NCI-H187 (cell line): ENCODE data around the gene TXLNB.

Experiments used
- DNase-seq, 2 experiments: peaks; one replicate each; lab custom pipeline; 2025; lab: John Stamatoyannopoulos, UW

Gene TXLNB

DNA sequence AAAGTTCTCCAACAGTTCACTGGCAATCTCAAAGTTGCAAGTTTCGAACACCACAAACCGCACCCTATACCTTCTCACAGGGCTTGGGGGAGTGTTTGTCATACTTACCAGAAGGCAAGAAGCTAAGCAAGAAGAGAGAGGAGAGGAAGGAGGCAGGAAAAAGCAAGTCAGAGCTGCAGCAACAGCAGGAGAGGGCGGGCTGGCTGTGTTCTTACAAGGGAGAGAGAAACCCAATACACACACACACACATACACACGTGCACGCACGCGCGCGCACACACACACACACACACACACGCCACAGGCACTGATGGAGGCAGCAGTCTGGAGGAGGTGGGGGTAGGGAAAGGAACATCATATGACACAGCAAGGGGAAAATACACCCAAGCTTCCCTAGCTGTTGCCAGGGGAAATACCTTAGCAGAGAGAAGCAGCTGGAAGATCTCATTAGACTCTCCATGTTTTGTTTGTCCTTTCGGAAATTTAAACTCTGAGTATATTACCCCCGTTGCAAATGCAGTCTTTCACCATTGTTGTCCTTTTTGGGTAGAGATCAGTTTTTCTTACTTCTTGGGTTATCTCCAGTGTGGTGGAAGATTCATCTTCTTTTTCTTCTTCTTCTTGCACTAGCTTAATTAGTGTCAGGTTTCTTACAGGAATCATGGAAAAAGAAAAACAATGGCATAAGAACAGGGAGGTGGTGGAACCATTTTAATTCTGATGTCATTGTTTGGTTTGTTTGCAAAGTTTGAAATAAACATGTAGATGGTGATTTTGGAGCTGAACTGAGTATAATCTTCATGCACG is at the start of gene TXLNB:
Gene TXLNB (minus strand): TSS at position 186 of the 807 bp plus-strand sequence. CDS start 3,099 bp downstream, outside the sequence.
- no peak for DNase-seq

DNA sequence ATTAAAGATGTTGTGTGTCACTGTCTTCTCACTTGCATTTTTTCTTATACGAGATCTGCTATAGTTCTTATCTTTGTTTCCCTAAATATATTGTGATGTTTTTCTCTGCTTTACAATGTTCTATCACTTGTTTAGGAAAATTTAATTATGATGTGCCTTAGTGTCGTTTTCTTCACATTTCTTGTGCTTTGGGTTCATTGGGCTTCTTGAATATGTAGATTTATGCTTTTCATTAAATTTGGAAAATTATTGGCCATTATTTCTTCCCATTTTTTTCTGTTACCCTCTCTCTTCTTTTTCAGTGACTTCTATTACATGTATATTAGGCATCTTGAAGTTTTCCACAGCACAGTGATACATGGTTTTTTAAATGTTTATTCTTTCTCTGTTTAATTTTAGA is 49.3 kb upstream of the TXLNB start:
- DNase-seq: no peak

DNA sequence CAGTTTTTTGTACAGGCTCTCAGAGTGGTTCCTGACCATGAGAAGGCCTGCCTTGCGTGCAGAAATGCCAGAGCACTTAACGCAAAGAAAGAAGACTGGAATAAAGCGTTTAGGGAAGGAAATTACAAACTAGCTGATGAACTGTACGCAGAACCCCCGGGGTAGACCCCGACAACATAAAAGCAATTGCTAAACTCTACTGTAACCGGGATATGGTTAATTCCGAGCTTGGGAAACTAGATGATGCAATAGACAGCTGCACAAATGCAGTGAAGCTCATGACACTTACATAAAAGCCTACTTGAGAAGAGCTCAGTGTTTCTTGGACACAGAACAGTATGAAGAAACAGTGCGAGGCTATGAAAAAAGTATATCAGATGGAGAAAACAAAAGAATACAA is 47.0 kb upstream of the TXLNB start:
- DNase-seq: no peak

DNA sequence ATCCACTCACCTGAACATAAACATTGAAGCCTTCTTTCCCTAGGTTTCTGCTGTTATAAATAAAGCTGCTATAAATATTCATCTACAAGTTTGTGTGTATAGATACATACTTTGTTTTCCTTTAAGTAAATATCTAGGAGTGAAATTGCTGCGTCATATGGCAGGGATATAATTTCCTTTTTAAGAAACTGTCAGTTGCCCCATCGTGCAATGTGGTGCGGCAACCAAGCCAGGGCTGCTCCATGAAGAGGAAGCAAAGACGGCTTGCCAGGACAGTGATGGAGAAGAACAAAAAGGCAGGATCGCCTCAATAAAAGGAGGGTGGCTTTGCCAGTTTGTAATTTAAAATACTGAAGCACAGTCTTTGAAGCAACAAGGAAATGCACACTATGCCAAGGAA is 46.0 kb upstream of the TXLNB start:
- no peak for DNase-seq

DNA sequence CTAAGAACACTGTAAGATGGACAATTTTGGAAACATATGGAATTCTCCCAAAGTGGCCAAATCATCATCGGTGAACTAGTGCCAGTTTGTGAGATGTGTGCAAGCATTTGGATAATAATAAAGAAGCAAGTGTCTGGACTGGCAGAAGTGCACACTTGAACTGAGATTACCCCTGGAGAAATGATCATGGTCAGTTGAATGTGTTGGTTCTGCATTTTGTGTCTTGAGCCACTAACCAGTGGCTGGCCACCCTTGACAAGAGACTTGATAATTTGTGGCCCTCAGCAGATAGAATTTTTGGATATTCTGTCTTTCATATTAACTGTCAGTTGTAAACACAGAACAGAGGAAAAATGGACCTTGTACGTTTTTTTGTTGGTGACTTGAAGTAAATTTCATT is 45.2 kb upstream of the TXLNB start:
- DNase-seq: no peak

DNA sequence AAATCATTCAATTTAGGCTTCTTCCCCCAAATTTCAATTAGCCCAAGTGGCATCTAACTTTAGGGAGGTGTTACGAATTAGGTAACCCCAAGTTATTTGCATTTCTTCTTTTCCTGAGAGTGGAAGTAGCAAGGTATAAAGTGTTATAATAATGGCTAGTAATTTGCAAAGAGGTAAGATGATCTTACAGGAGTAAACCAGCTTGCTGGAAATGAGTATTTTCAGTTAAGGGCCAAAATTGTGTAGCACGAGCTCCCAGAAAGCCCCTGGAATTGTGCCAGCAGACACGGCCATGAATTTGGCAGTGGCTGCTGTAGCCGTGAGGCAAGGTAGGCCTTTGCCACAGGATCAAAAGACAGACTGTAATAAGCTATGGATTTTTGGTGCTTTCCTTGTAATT is 44.7 kb upstream of the TXLNB start:
- DNase-seq: no peak

DNA sequence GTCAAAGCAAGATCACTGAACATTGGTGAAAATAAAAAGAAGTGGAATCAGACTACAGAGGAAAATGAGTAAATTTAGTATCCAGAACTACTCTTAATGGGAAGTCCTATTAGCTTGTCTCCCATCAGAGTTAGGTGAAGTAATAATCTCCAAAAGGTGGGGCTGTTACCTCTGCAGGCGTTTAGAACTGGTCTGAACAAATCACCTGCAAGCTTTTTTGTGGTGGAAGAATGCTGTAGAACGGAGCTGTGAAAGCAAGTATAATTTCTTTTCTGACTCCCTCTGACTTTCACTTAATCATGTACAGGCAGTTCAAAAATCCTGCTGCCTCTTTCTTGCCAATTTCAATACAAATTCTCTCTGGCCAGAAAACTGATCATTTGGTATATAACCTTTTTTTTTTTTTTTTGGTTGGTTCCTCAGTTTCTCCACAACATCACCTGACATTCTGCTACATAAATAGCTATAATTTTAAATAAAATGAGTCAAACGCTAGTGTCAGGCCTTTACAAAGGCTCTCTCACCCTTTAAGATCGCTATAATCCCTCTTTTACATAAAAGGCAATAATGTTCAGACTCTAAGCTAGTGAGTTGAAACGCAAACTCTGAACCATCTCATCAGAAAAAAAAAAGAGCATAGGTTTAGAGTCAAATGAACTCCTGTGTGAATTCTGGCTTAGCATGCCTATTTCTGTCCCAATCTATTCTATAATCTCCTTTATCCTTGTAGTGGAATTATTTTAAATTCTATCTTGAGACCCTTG is 43.8 kb upstream of the TXLNB start:
- DNase-seq: no peak

DNA sequence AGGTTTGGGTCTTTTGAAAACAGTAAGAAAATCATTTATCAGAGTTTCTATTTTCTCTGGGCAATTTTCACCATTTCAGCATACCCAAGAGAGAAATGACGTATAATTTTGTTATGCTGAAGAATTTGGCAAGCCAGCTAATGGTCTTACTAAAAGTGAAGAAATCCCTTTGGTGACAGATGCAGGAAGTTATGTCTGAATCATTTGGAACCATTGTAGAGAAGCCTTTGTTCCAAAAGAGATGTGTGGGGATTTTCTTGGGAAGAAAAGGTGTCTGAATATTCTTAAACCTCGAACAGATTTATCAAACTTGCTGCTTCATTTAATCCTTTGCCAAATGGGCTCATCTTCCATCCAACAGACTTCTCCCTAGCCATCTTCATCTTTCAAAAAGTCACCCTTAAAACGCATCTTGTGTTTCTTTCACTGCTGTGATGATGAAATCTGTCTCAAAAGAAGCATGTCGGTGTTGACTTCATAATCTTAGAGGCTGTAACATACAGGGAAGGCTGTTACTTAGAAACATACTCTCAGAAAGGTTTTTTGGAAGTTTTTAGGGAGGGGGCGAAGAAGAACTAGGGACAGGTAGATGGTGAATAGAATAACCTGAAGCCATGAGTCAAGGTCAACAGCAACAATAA is 43.1 kb upstream of the TXLNB start:
- DNase-seq: no peak

DNA sequence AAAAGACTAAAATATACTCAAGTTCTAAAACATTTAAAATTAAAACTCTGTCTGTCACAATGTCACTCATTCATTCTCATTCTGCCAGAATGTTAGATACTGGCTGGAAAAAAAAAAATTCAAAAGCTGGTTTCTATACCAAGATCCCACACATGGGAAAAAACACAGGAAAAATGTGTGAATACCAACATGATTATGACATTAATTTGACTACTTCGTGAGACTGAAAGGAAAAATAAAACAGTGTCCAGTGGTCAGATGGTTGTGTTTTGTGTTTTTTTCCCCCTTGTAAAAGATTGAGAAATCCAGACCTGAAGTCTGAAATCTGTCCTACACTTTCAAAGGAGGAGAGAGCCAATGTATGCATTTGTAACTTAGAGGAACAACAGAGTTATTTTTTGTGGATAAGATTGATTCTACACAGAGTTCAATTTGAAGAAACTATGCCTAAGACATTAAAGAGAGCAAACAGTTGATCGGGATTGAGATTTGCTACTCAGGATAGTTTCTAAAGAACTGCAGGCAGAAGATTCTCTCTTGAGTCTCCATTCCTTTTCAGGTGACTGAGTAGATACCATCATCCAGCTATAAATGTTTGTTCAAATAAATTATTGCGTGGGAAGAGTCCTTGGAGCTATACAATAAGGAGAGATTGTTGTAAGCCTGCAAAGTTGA is 39.2 kb upstream of the TXLNB start:
- no peak for DNase-seq

DNA sequence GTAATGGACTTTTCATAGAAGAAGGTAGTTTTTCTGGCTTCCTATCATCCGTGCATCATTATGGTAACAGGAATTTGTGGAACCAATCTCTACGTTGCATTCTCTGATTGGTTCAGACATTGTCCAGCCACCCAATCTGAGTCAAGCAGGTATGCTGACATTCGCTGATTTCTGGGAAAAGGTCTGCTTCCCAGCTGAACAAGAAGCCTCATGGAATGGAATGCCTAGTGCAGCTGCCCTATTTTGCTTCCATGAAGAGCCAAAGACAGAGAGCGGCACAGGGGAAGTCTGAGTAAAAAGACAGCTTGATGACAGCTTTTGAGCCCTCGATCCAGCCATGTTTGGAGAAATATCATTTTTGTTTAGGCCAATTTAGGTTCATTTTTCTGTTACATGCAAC is 38.5 kb upstream of the TXLNB start:
- no peak for DNase-seq

DNA sequence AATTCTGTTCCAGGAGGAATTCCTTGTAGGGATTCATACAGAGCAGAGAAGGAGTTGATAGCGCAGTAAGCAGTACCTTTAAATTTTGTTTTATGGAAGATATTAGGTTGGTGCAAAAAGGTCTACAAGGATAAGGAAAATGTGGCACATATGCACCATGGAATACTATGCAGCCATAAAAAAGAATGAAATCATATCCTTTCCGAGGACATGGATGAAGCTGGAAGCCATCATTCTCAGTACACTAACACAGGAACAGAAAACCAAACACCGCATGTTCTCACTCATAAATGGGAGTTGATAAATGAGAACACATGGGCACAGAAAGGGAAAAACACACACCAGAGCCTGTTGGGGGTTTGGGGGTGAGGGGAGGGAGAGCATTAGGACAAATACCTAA is 37.4 kb upstream of the TXLNB start:
- no peak for DNase-seq

DNA sequence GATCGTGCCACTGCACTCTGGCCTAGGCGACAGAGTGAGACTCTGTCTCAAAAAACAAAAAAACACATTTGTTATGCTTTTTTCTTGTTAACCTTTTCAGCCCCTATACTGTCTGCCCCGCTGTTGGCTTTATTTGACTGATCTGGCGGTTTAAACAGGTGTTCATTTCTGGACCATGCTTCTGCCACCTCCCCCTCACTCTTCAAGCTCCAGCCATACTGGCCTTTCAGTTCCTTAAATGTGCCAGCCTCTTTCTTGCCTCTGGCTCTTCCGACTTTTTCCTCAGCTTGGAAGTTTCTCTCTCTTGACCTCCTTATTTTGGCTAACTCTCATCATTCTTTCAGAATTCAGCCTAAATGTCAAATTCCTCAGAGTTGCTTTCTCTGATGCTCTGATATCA is 35.2 kb upstream of the TXLNB start:
- DNase-seq: no peak

DNA sequence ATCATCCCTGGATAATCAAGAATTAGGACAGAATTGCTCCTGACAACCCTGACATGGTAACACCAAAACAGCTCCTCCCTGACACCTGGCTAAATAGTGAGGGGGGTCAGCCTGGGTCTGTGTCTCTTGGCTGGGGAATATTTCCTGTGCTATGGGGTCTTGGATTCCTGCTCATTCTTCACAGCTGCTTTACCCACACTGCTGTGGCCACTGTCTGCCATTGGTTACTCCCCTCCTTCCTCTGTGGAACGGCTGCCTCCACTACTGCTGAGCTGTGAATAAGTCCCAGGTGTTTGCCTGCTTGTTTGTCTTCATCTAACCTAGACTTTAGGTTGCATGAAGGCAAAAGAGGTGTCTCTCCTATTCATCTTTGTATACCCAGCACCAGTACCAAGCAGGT is 33.9 kb upstream of the TXLNB start:
- DNase-seq: no peak

DNA sequence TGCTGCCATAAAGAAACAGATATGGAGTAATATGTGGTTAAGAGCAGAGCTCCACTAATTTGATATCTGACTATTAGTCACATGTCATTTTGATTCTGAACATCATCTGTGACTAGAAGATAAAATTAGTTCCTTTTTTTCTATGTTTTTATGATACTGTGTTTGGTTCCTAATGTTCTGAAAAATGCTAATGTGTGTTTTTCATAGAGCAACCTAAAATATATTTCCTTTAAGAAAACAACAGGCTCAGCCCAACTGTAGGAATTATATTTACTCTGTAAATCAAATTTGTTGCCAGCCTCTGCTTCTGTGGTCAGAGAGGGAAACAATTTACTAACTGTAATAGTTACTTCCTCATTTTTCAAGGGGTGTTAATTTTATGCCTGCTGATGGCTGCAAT is 33.3 kb upstream of the TXLNB start:
- no peak for DNase-seq

DNA sequence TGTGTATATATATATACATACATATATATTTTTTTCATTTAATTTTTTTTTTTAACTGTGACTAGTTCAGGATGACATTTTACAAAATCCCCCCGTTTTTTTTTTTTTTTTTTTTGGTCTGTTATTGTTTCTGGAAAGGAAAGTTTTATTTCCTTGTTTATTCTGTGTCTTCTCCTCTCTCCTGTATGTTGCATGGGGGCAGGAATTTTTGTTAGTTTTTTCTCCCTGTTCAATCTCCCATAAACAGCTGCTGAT is 32.4 kb upstream of the TXLNB start:
- no peak for DNase-seq

DNA sequence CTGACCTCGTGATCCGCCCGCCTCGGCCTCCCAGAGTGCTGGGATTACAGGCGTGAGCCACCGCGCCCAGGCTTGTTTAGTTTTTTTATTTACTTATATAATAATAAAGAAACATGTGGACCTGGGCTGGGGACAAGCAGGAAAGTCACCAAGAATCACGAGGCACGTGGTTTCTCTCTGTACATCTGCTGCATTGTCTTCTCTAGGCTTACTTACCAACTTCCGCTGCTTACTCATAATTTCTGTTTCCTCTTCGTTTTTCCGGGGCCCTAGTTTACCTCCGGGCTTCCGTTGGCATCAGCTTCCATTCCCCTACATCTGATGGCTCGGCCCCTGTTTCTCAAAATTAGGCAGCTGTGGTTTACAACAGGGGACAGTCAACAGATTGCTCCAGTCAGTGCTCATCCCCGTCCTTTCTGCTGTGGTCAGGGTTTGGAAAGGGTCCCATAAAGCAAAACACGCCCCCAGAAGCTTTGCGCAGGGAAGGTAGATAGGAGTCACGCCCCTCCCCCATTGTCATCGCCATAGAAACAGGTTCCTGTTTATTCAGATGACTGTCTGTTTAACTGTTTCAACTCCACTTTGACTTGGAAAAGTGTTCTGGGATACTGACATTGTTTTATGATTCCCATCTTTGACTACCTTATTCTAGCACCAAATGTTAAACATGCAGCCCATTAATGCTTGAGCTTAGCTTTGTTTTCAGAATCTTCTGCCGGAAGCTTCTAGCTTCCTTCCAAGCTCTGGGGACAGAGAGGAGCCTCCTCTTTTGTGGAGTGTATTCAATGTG is 31.9 kb upstream of the TXLNB start:
- DNase-seq: no peak

DNA sequence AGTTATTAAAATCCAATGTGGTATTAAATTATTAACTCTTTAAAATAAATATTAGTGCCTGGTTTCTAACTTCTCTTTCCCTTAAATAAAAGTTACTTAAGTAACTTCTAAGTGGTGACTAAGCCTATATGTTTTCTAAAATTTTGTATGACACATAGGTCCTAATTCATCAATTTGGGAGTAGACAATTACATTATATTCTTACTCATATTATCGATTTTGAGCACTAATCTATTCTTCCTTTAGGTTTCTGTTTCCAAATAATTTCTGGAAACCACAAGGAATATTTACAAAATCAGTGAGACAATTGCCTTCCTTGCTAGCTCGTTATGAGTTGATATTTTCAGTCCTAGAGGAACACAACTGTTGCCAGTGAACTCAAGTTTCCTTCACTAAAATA is 28.3 kb upstream of the TXLNB start:
- DNase-seq: no peak

DNA sequence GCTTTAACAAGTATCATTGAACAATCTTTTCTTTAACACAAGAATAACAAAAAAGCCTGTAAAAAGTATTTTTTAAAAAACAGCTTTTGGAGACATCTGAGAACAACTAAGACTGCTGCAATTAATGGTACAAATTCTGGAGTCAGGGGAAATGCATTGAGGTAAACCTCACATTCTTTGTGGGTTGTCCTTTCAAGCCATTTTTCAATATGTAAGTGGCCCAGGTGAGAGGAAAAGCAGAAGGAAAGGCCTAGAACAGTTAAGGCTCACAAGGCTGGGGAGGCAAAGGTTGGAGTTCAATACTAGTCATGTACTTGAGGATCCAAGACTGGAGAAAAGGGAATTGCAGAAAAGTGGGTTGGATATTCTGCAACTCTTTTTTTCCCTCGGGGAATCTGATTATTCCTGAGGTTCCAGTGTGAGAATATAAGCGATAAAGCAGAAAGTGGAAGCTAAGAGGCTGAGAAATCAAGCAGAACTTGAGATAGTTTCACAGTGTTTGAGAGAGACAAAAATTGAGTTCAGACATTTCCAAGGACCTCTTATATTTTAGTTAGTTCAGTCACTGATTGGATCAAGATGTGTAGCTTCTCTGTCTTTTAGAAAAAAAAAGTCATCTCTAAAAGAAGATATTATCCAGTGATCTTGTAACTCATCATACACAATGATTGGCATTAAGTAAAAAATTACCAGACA is 25.0 kb upstream of the TXLNB start:
- DNase-seq: no peak

DNA sequence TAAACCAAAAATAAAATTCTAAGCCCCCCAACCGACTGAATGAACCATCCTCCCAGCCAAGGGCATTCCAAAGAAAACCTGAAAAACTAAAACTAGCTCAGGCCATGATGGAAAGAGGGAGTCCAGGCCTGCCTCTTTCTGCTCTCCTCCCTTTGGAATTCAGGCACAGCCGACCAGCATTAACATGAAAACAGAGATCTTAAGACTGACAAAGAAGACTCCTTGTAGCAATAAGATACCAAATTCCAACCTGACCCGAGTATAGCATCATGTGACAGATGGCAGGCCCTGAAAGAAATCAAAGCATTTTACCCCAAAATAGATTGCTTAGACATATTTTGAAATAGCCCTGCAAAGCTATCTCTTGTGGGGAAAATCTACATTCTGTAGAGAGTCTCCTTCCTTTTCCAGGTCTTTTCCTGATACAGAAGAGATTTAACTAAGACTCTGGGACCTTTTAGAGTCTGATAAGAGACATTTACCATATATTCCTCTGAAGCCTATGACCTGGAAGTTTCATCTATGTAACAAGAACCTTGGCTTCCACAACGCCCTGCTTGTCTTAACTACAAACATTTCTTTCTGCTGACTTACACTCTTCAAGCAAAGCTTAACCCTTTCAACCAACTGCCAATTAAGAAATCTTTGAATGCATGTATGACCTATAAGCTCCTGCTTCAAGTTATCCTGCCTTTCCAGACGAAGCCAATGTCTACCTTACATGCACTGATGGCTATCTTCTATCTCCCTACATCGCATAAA is 22.2 kb upstream of the TXLNB start:
- no peak for DNase-seq

DNA sequence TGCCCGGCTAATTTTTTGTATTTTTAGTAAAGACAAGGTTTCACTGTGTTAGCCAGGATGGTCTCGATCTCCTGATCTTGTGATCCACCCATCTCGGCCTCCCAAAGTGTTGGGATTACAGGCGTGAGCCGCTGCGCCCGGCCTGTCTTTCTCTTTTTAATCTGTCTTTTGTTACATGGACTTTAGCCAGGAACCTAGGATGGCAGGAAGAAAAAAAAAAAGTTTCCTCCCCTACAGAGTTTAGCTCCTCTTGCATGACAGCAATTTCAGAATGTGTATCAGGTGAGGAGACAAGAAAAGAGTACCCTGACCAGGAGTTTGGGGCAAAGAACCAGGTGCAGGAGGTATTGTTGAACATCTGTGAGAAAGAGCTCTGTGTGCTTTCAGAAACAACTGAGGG is 21.4 kb upstream of the TXLNB start:
- no peak for DNase-seq

DNA sequence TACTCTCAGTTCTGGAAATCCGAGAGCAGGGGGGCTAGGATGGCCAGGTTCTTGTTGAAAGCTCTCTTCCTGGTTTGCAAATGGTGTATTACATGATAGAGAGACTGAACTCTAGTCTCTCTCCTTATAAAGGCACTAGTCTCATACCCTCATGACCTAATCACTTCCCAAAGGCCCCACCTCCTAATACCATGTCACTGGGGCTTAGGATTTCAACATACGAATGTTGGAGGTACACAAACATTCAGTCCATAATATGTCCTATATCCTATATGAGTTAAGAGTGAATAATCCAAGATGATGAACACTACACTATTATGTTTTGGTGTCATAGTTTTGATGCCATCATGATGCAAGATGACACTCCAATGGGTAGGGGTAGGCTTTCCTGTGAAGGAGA is 20.0 kb upstream of the TXLNB start:
- DNase-seq: no peak
